Measurements from ENCODE around the gene SEMA4A.
"Not testable (repeated sequence)": the region's sequence is repeated elsewhere in the genome, so short reads cannot be mapped to it uniquely, and the experiment has no call there.

SEMA4A gene

DNA sequence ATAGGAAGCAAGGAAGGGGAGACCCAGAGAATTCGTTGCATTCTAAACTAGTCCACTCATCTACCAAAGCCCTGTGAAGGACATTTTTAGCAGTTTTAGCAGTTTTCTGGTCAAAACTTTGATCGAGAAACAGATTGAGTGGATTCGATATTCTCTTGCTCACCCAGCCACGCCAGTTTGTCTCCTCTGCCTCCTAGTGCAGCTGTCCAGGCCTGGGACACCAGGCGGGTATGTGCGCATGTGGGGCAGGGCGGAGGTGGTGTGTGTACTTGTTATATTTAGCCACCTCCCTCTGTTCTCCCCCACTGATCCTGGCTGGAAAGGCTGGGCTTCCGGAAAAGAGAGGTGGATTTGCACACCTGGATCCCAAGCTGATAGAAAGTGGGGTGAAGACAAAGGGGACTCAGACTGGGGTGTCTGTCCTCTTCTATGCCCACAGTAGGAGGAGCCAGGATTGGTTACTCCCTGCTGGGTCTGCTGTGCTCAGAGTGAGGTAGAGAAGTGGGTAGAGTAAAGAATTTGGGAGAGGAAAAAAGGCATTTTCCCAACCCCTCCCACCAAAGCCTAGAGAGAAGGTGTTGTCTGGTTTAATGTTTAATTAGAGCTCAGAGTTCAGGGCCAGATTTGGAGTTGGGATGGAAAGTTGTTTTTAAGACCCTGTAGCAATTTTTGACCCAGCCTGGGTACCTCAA is 35.1 kb upstream of the SEMA4A start:
- no peak for DNase-seq (ENCODE audit: low spot score)

GRCh38 chr1:156119503-156120209 is 33.7 kb upstream of the SEMA4A start:
- DNase-seq (ENCODE audit: low spot score) = no peak

- DNase-seq (ENCODE audit: low spot score) = no peak
These were observed 33.1 kb upstream of the SEMA4A start for GRCh38 chr1:156120318-156120717.

DNA sequence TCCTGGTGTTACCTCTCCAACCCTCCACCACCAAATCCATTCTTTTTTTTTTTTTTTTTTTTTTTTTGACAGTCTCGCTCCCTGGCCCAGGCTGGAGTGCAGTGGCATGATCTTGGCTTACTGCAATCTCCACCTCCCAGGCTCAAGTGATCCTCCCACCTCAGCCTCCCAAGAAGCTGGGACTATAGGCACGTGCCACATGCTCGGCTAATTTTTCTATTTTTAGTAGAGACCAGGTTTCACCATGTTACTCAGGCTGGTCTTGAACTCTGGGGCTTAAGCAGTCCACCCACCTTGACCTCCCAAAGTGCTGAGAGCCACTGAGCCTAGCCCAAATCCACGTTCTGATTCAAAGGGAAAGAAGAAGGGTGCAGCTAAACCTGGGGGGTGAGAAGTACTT is 32.4 kb upstream of the SEMA4A start:
- DNase-seq (ENCODE audit: low spot score) = not testable (repeated sequence)

DNA sequence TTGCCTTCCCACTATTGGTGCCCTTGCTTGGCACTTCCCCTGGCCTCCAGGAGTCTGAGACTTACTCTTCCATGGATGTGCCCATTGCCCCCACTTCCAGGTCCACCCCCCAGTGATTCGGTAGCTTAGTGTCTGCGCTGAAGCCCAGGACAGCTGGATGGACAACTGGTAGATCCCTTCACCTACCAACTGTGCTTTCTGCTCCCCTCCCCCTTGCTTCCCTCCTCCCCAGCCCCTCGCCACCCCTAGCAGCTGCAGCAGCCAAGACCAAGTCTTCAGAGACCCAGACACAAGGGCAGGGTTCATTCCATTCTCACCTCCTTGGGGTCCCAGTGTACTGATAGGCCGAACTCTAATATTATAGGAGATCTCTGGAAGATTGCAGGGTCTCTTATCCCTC is 31.9 kb upstream of the SEMA4A start:
- DNase-seq (ENCODE audit: low spot score) = no peak

DNA sequence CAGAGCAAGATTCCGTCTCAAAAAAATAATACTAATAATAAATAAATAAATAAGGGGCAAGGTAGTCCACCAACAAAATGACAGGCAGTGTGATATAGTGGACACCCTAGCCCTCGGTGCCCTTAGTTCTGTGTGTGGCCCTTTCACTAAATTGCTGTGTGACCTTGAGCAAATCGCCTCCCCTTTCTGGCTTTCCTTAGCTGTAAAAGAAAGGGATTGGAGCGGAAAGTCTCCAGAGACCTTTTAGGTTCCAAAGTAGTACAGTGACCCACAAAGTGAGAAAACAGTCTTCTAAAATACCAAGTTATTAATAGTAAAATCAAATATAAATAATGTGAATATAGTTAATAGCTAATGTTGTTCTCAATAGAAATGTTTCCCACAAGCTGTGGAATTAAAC is 31.3 kb upstream of the SEMA4A start:
- DNase-seq (ENCODE audit: low spot score) = no peak

- DNase-seq (ENCODE audit: low spot score) = no peak
These were observed 30.6 kb upstream of the SEMA4A start for GRCh38 chr1:156122519-156123355.

GRCh38 chr1:156123356-156124196 is 29.8 kb upstream of the SEMA4A start:
- DNase-seq (ENCODE audit: low spot score) = peak; percentile 68

DNA sequence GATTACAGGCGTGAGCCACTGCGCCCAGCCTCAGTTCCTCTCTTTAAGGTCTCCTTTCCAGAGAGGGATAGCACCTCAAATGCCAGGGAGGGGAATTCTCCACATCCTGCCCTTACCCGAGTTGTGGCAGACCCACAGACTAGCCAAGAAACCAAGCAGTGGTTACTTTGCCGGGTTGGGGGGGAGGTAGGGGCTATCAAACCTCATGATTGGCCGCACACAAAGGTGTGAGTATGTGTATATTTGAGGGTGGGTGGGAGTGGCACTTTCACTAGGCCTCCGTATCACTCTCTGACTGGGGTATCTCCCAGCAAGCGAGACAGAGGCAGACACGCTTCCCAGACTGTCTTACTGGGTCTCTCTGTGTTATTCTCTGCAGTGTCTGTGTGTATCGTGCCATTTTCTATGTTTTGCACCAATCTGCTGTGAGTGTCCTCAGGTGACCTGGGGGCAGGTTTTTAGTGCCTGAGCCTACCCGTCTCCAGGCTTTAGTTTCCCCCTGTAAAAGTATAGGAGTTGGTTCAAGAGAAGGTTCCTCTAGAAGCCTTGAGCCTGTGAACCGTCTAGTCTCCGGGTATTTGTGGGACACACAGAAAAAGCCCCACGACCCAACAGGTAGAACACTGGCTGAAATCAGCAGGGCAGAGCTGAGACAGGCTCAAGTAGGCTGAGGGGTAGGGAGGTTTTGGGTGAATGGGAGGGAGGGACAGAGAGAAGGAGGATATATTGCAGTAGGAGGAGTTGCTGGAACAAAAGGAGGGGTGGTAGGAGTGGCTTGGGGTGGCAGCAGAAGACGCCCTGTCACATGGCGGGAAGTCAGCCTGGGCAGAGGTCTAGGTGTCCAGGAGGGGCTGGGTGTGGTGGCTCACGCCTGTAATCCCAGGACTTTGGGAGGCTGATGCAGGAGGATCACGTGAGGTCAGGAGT is 28.6 kb upstream of the SEMA4A start:
- DNase-seq (ENCODE audit: low spot score) = no peak

- not testable (repeated sequence) for DNase-seq (ENCODE audit: low spot score)
These were observed 27.8 kb upstream of the SEMA4A start for GRCh38 chr1:156125544-156125943.

- peak; percentile 52 for DNase-seq (ENCODE audit: low spot score)
These were observed 27.2 kb upstream of the SEMA4A start for GRCh38 chr1:156126043-156126629.

GRCh38 chr1:156126630-156127534 is 26.5 kb upstream of the SEMA4A start:
- DNase-seq (ENCODE audit: low spot score) = no peak

DNA sequence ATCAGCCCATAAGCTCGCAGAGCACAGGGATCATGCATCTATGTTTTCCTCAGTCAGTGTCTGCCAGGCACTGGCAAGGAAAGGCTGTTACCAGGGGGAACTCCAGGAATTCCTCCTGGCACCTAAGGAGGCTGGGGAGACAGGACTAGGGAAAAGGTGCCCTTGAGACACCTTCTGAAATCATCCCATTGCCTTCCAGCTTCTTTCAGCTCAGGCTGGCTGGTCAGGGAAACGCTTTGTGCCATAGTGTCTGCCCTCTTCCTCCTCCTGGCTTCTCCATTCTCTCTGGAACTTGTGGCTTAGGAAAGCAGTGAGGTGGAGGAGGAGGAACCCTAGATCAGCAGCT is 25.1 kb upstream of the SEMA4A start:
- DNase-seq (ENCODE audit: low spot score) = no peak

- no peak for DNase-seq (ENCODE audit: low spot score)
These were observed 24.5 kb upstream of the SEMA4A start for GRCh38 chr1:156128654-156129597.

- DNase-seq (ENCODE audit: low spot score) = peak; percentile 73
These were observed 23.5 kb upstream of the SEMA4A start for GRCh38 chr1:156129687-156130577.

DNA sequence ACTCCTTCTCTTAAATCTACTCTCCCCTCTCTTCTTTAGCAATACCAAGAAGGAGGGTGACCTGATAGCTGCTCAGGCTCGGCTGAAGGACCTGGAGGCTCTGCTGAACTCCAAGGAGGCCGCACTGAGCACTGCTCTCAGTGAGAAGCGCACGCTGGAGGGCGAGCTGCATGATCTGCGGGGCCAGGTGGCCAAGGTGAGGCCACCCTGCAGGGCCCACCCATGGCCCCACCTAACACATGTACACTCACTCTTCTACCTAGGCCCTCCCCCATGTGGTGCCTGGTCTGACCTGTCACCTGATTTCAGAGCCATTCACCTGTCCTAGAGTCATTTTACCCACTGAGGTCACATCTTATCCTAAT is 22.8 kb upstream of the SEMA4A start:
- no peak for DNase-seq (ENCODE audit: low spot score)

Data from SK-N-DZ (cell line).